ENCODE measurements around the gene STAG3.
"Not testable (repeated sequence)": the region's sequence is repeated elsewhere in the genome, so short reads cannot be mapped to it uniquely, and the experiment has no call there.

Gene STAG3

DNA sequence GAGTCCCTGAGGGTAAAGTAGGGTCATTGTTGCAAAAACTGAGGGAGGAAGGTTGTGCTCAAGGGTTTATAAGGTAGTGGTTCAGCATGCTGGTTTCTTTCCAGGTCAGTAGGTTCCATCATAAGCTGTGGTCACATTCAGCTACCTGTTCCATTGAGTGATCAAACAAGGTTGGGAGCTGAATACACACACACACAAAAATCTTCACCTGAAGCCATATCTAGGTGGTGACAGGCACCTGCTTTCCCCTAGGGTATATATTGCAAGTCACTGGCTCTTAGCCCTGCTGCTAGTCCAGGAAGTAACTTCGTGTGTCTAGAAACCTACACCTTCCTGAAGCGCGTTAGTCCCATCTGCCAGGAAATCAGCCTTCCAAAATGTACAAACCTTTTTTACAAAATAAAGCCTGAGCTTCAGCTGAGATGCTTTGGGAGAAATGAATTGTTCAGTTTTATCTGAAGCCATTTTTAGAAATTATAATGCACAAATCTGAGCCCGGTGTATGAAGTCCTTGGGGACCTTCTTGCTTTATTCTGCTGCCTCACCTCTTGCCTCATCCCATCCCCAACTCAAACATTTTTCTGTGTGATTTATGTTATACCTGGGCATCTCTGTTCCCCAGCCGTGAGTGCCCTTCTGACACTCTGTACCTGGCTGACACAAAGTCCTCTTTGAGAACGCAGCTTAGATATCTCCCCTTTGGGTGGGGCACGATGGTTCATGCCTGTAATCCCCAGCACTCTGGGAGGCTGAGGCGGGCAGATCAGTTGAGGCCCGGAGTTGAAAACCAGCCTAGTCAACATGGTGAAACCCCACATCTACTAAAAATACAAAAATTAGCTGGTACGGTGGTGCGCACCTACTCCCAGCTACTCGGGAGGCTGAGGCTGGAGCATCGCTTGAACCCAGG, 39.6 kb upstream of the STAG3 start:
- CTCF ChIA-PET = interaction anchor here (1.0 kb wide), 1 partner anchor 8 kb away, joined by 5 read pairs; no protein-coding TSS in a partner anchor
- TF ChIP-seq SP1 (IDR thresholded peaks at IDR 0.05) (no peak), HDGF (IDR thresholded peaks at IDR 0.05; ENCODE audit: borderline replicate concordance) (no peak), FOXA1 (IDR thresholded peaks at IDR 0.05) (no peak), ZNF384 (IDR thresholded peaks at IDR 0.05) (no peak), NFRKB (IDR thresholded peaks at IDR 0.05) (no peak), FOXK2 (IDR thresholded peaks at IDR 0.05) (no peak), L3MBTL2 (conservative IDR thresholded peaks at IDR 0.05) (no peak), CTBP1 (IDR thresholded peaks at IDR 0.05; ENCODE audit: borderline replicate concordance) (no peak), BHLHE40 (IDR thresholded peaks at IDR 0.05; ENCODE audit: borderline replicate concordance) (no peak), ELF4 (IDR thresholded peaks at IDR 0.05) (no peak), ARNT (IDR thresholded peaks at IDR 0.05) (no peak)
- TF ChIP-seq, protein P1, sequence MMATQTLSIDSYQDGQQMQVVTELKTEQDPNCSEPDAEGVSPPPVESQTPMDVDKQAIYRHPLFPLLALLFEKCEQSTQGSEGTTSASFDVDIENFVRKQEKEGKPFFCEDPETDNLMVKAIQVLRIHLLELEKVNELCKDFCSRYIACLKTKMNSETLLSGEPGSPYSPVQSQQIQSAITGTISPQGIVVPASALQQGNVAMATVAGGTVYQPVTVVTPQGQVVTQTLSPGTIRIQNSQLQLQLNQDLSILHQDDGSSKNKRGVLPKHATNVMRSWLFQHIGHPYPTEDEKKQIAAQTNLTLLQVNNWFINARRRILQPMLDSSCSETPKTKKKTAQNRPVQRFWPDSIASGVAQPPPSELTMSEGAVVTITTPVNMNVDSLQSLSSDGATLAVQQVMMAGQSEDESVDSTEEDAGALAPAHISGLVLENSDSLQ (IDR thresholded peaks at IDR 0.05) = no peak
- POLR2A ChIA-PET = interaction anchor here (1.1 to 2.0 kb wide), 3 partner anchors 8 to 11 kb away, joined by 3 to 8 read pairs (median 7); partner anchors contain the start of genes LAMTOR4 and MBLAC1
- no peak for DNase-seq (ENCODE audit: extremely low spot score)

- POLR2A ChIA-PET = interaction anchor here (1.1 kb wide), 1 partner anchor 13 kb away, joined by 3 read pairs; no protein-coding TSS in a partner anchor
- no peak for DNase-seq (ENCODE audit: extremely low spot score)
- TF ChIP-seq FOXK2 (IDR thresholded peaks at IDR 0.05) = no peak
- TF ChIP-seq BHLHE40 (IDR thresholded peaks at IDR 0.05; ENCODE audit: borderline replicate concordance) = no peak
- TF ChIP-seq SP1 (IDR thresholded peaks at IDR 0.05) = no peak
- TF ChIP-seq FOXM1 (IDR thresholded peaks at IDR 0.05; ENCODE audit: borderline replicate concordance) = no peak
- no peak for TF ChIP-seq L3MBTL2 (conservative IDR thresholded peaks at IDR 0.05)
- TF ChIP-seq, protein P1 (IDR thresholded peaks at IDR 0.05) = no peak
- TF ChIP-seq TARDBP (IDR thresholded peaks at IDR 0.05) = no peak
- TF ChIP-seq CTBP1 (IDR thresholded peaks at IDR 0.05; ENCODE audit: borderline replicate concordance) = no peak
- no peak for TF ChIP-seq LEF1 (IDR thresholded peaks at IDR 0.05; ENCODE audit: borderline replicate concordance)
- no peak for TF ChIP-seq ELF4 (IDR thresholded peaks at IDR 0.05)
- no peak for TF ChIP-seq HDGF (IDR thresholded peaks at IDR 0.05; ENCODE audit: borderline replicate concordance)
- no peak for TF ChIP-seq FOXA1 (IDR thresholded peaks at IDR 0.05)
- no peak for TF ChIP-seq ZNF384 (IDR thresholded peaks at IDR 0.05)
- TF ChIP-seq NFRKB (IDR thresholded peaks at IDR 0.05) = no peak
- TF ChIP-seq SUZ12 (IDR thresholded peaks at IDR 0.05) = no peak
- TF ChIP-seq ARNT (IDR thresholded peaks at IDR 0.05) = no peak
- CTCF ChIA-PET = interaction anchor here (1.5 to 3.0 kb wide), 3 partner anchors 9 to 17 kb away, joined by 3 to 10 read pairs (median 8); no protein-coding TSS in a partner anchor
Observed at GRCh38 chr7:100141555-100141949, 36.2 kb upstream of the STAG3 start.

DNA sequence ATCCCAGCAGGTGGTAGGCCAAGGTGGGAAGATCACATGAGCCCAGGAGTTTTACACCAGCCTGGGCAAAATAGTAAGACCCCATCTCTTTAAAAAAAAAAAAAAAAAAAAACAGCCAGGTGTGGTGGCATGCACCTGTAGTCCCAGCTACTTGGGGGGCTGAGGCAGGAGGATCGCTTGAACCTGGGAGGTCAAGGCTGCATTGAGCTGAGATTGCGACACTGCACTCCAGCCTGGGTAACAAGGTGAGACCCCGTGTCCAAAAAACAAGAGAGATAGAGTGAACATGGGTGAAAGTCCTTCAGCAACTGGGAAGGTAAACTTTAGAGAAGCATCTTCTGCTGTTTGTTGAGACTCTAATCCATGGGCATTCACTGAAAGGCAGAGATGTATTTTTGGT, 35.3 kb upstream of the STAG3 start:
- DNase-seq (ENCODE audit: extremely low spot score) = no peak
- ChIA-PET POLR2A (no interaction called here), CTCF (interaction anchor here (0.5 to 3.0 kb wide), 3 partner anchors 8 to 17 kb away, joined by 3 to 8 read pairs (median 3); no protein-coding TSS in a partner anchor)
- TF ChIP-seq HDGF (IDR thresholded peaks at IDR 0.05; ENCODE audit: borderline replicate concordance) (no peak), CTBP1 (IDR thresholded peaks at IDR 0.05; ENCODE audit: borderline replicate concordance) (no peak), SP1 (IDR thresholded peaks at IDR 0.05) (no peak), LEF1 (IDR thresholded peaks at IDR 0.05; ENCODE audit: borderline replicate concordance) (no peak), FOXA1 (IDR thresholded peaks at IDR 0.05) (no peak), ZNF384 (IDR thresholded peaks at IDR 0.05) (no peak), ARNT (IDR thresholded peaks at IDR 0.05) (no peak), BHLHE40 (IDR thresholded peaks at IDR 0.05; ENCODE audit: borderline replicate concordance) (no peak), TARDBP (IDR thresholded peaks at IDR 0.05) (no peak), FOXK2 (IDR thresholded peaks at IDR 0.05) (no peak), FOXM1 (IDR thresholded peaks at IDR 0.05; ENCODE audit: borderline replicate concordance) (no peak), L3MBTL2 (conservative IDR thresholded peaks at IDR 0.05) (no peak), NFRKB (IDR thresholded peaks at IDR 0.05) (no peak), SUZ12 (IDR thresholded peaks at IDR 0.05) (no peak)
- TF ChIP-seq, protein P1 (IDR thresholded peaks at IDR 0.05) = no peak

- CTCF ChIA-PET = interaction anchor here (0.7 to 1.7 kb wide), 2 partner anchors 14 to 16 kb away, joined by 6 read pairs; no protein-coding TSS in a partner anchor
- POLR2A ChIA-PET; DNase-seq (ENCODE audit: extremely low spot score): not testable (repeated sequence)
Observed at GRCh38 chr7:100146350-100146749, 31.4 kb upstream of the STAG3 start.

- ChIA-PET POLR2A (interaction anchor here (0.8 to 2.4 kb wide), 6 partner anchors 10 to 46 kb away, joined by 3 to 23 read pairs (median 7); partner anchors contain the start of genes AP4M1, GPC2, MBLAC1 and MCM7), CTCF (interaction anchor here (1.7 to 1.8 kb wide), 2 partner anchors 15 to 17 kb away, joined by 6 to 8 read pairs; no protein-coding TSS in a partner anchor)
- TF ChIP-seq SP1 (IDR thresholded peaks at IDR 0.05) (no peak), ELF4 (IDR thresholded peaks at IDR 0.05) (no peak), BHLHE40 (IDR thresholded peaks at IDR 0.05; ENCODE audit: borderline replicate concordance) (no peak), CTBP1 (IDR thresholded peaks at IDR 0.05; ENCODE audit: borderline replicate concordance) (no peak), FOXA1 (IDR thresholded peaks at IDR 0.05) (no peak), ZNF384 (IDR thresholded peaks at IDR 0.05) (no peak)
- DNase-seq (ENCODE audit: extremely low spot score) = no peak
Observed at GRCh38 chr7:100147278-100147677, 30.4 kb upstream of the STAG3 start.
